HL-60 (cell line): ENCODE results near the gene RELL1.

Experiments used
- DNase-seq, 2 experiments: peaks; one replicate each; pipeline ENCODE4 v3.0.0-alpha.2; 2010 to 2020; ENCODE audit warnings: low read depth in 1 of 2, low spot score in 1 of 2
- H3K27ac ChIP-seq: fragments of 250-450 bp; sonication (Bioruptor Pico); replicated peaks from 2 replicates; pipeline ENCODE4 v1.5.1; 2020; ENCODE audit warnings: mild to moderate bottlenecking, moderate library complexity
- H3K27me3 ChIP-seq: fragments of 250-450 bp; sonication (Bioruptor Pico); 2 replicates; pipeline ENCODE4 v1.5.1; 2021; ENCODE audit warnings: mild to moderate bottlenecking, moderate library complexity; ENCODE audit not compliant: insufficient read depth, poor library complexity, severe bottlenecking
- H3K4me3 ChIP-seq: replicated peaks from 2 replicates; pipeline ENCODE4 v1.5.1; 2011; ENCODE audit warnings: mild to moderate bottlenecking, control low read depth, low read length; ENCODE audit not compliant: insufficient read depth
- GABPA ChIP-seq: IDR thresholded peaks from 2 replicates; pipeline ENCODE4 v1.6.1; 2012; ENCODE audit warnings: low read depth
- POLR2AphosphoS5 ChIP-seq: IDR thresholded peaks from 2 replicates; pipeline ENCODE4 v1.6.1; 2012; ENCODE audit warnings: low read depth
- REST ChIP-seq: IDR thresholded peaks from 2 replicates; pipeline ENCODE4 v1.6.1; 2012; ENCODE audit warnings: low read depth; ENCODE audit not compliant: insufficient replicate concordance
- SPI1 ChIP-seq: IDR thresholded peaks from 2 replicates; pipeline ENCODE4 v1.6.1; 2012; ENCODE audit warnings: low read depth, mild to moderate bottlenecking, borderline replicate concordance
- TF ChIP-seq, protein P1 (sequence below): IDR thresholded peaks from one replicate; pipeline ENCODE4 v1.5.1; 2011; ENCODE audit warnings: low read length, control low read depth, inconsistent platforms; ENCODE audit not compliant: insufficient read depth

Gene RELL1

GRCh38 chr4:37615720-37616063 is 70.5 kb downstream of the RELL1 start:
- no peak overlapping the region for H3K4me3 ChIP-seq
- no peaks in the 10 kb centered on the region for H3K27me3 ChIP-seq
- TF ChIP-seq SPI1 = no peak
- TF ChIP-seq POLR2AphosphoS5 = no peak
- TF ChIP-seq GABPA = no peak
- TF ChIP-seq, protein P1, sequence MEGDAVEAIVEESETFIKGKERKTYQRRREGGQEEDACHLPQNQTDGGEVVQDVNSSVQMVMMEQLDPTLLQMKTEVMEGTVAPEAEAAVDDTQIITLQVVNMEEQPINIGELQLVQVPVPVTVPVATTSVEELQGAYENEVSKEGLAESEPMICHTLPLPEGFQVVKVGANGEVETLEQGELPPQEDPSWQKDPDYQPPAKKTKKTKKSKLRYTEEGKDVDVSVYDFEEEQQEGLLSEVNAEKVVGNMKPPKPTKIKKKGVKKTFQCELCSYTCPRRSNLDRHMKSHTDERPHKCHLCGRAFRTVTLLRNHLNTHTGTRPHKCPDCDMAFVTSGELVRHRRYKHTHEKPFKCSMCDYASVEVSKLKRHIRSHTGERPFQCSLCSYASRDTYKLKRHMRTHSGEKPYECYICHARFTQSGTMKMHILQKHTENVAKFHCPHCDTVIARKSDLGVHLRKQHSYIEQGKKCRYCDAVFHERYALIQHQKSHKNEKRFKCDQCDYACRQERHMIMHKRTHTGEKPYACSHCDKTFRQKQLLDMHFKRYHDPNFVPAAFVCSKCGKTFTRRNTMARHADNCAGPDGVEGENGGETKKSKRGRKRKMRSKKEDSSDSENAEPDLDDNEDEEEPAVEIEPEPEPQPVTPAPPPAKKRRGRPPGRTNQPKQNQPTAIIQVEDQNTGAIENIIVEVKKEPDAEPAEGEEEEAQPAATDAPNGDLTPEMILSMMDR = no peak
- TF ChIP-seq REST = no peak
- DNase-seq = no peak
- no peak overlapping the region for H3K27ac ChIP-seq

DNA sequence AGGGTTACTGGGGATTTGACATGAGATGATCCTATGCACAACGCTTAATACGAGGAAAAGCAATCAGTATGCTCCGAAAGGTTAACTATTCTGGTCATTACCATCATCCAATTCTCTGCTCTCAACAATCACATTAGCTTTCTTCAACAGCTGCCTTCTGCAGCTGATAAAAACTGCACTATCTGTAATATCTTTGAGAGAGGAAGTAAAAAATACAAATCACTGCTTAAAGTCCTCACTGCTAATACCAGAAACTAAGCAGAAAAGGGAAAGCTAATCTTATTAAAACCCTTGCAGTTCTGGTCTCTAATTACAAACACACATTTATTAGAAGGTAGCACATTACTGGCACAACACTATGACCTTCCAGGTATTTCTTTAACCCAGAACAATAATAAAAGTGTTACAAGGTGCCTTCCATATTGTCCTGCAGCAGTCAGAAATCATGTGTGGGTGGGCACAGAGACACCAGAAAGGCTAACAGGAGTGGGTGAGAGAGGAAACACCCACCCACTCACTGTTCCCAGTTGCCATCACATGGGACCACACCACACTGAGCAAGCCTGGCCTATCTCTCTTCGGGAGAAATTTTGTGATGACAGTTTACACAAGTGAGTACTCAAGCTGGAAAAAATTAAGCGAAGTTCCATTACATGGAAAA is 71.0 kb downstream of the RELL1 start:
- no peak overlapping the region for H3K27ac ChIP-seq
- no peak overlapping the region for H3K4me3 ChIP-seq
- H3K27me3 ChIP-seq = no peaks in the 10 kb centered on the region
- no peak for DNase-seq
- TF ChIP-seq, protein P1 = no peak
- TF ChIP-seq GABPA (no peak), REST (no peak), POLR2AphosphoS5 (no peak), SPI1 (no peak)

GRCh38 chr4:37612811-37613210 is 73.4 kb downstream of the RELL1 start:
- no peaks in the 10 kb centered on the region for H3K27me3 ChIP-seq
- H3K27ac ChIP-seq = no peak overlapping the region
- TF ChIP-seq GABPA (no peak), SPI1 (no peak), POLR2AphosphoS5 (no peak), REST (no peak)
- TF ChIP-seq, protein P1 = no peak
- H3K4me3 ChIP-seq = no peak overlapping the region
- DNase-seq = no peak
